ENCODE data around the gene IDS.
"Not testable (repeated sequence)": the region's sequence is repeated elsewhere in the genome, so short reads cannot be mapped to it uniquely, and the experiment has no call there.

GRCh38 chrX:149551245-149551938 is 46.3 kb upstream of the IDS start:
- TF ChIP-seq EZH2 (IDR thresholded peaks at IDR 0.05; ENCODE audit: low read depth, low read length, severe bottlenecking); CTCF (IDR thresholded peaks at IDR 0.05; ENCODE audit: control extremely low read depth in 1 of 3, insufficient read depth in 1 of 3, low read depth in 1 of 3, low read length in 3 of 3); SIN3A (conservative IDR thresholded peaks at IDR 0.05 in 1 of 2, IDR thresholded peaks at IDR 0.05 in 1 of 2; ENCODE audit: low read depth in 1 of 2, low read length in 2 of 2); TAF7 (optimal IDR thresholded peaks at IDR 0.05; ENCODE audit: borderline replicate concordance, low read depth, low read length): not testable (repeated sequence)

All from H1 (cell line).